HG03558 (cell line): ENCODE measurements around the gene TBC1D2B.
"Not testable (repeated sequence)": the region's sequence is repeated elsewhere in the genome, so short reads cannot be mapped to it uniquely, and the experiment has no call there.

ENCODE experiments used
- ATAC-seq: cut with Tn5 transposase; IDR thresholded peaks from one replicate; pipeline ENCODE4 v1.9.1; 2021; ENCODE audit warnings: moderate number of reproducible peaks; ENCODE audit not compliant: unreplicated experiment; ENCODE audit errors: extremely low read depth

TBC1D2B gene

DNA sequence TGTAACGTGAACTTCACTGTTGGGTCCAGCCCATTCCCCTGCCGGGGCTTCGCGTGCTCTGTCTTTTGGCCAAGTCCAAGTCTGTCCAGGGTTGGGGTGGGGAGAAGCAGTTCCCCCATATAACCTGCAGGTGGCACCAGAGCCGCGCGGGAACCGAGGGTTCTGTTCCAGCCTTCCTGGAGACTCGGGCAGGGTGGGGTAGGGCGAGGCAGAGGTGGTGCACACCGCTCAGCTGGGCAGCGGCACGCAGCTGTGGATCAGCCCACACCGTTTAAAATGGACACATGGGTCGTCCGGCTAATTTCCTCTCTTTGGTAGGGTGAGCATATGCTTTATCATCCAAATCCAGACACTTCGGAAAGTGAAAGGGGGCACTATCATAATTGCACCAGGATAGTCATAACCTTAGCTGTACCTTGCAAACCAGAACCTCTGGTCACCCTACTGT, 118.1 kb downstream of the TBC1D2B start:
- ATAC-seq, result no peak

DNA sequence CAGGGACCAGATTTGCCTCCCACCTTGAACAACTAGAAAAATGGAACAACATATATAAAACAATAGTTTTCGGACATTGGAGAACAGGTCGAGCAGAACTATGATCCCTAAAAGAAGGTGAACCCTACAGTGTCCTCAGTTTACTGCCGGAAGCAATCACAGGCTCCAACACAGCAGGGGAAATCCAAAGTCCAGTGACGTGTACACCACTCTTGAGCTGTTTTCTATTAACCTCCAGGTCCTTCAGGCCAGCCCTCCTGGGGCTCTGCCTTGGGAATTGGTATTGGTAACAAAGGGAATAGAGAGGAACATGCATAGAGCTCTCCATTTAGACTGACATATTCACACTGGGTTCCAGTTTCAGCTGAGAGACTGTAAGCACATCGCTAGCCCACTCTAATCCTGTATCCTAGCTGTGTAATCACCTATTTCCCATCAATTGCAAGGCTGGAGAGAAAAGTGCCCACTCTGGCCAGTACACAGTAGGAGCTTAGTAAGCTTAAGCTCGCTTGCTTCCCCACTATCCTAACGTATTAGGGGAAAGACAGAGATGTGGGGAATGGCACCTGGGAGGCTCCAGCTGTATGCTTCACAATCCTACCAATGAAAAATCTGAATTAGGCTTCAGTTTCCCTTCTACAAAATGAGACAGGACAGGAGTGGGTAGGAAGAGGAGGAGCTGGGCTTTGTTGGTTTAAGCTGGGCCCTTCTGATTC, 118.6 kb downstream of the TBC1D2B start:
- not testable (repeated sequence) for ATAC-seq

DNA sequence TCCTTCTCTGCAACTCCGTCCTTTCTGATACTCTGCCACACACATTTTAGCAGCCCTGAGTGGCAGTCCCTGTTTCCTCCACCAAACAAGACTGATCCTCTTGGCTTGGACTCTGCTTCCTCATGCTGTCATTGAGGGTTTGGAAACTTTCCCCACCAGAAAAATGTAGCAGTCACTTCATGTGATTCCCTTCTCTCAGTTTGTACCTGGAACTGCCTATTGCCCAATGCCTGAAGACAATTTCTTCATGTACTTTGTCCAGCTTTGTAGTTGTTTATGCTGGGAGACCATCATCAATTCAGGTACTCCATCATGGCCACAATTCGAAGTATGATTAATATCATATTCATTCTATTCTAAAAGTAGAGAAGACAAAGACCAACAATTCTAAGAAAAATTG, 119.5 kb downstream of the TBC1D2B start:
- ATAC-seq, result not testable (repeated sequence)

DNA sequence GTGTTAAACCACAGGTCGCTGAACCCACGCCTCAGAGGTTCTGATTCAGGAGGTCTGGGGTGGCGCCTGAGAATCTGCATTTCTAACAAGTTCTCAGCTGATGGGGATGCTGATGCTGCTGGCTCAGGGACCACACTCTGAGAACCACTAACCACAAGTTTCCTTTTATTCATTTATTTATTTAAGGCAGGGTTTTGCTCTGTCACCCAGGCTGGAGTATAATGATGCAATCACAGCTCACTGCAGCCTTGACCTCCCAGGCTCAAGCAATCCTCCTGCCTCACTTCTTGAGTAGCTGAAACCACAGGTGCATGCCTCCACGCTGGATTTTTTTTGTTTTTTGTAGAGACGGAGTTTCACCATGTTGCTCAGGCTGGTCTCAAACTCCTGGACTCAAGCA, 123.6 kb downstream of the TBC1D2B start:
- not testable (repeated sequence) for ATAC-seq

DNA sequence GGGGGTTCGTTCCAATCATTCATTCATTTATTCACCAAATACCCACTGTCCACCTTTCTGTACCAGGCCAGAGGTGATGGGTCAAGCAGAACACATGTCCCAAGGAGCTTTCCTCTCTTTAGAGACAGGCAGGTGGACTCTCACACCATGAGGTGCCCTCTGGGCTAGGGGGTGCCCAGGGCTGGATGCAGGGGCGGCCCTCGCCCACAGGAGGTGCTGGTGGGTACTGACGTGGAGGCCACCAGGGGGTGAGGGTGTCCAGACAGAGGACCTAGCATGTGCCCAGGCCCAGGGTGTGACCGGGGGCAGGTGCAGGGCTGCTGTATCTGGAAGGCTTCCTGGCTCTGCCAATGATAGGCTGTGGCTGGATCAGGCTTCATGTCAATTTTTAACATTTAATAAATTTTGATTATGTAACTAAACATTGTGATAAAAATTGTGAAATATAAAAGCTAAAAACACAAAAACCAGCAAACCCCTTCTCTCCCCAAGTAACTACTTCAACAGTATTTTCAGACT, 124.5 kb downstream of the TBC1D2B start:
- ATAC-seq, result not testable (repeated sequence)

DNA sequence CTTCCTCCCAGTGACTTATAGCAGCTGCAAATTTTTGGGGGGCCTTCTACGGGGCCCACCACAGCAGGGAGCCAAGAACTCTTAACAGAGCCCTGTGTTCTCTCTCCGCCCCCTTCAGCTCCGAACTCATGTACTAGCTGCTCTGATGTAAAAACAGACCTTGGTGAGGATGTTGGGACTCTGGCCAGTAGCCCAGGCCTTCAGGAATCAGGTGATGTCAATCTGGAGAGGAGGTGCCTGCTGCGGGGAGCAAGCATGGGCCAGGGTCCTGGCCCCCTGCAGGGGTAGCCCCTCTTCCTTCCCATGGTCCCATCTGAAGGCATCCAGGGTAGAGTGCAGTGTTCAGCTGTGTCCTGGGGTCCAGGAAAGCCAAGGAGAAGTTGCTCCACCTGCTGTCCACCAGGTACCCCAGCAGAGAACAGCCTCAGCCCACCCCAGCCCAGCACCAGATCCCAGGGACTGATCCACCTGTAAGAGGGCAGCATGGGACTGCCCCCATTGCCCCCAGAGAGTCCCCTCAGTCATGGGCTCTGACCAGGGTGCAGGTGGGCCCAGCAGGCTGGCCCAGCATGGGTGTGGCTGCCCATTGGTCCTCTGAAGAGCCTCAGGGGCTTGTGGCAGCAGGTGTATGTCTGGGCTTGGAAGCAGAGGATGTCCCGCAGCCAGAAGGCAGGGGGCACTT, 126.3 kb downstream of the TBC1D2B start:
- not testable (repeated sequence) for ATAC-seq

DNA sequence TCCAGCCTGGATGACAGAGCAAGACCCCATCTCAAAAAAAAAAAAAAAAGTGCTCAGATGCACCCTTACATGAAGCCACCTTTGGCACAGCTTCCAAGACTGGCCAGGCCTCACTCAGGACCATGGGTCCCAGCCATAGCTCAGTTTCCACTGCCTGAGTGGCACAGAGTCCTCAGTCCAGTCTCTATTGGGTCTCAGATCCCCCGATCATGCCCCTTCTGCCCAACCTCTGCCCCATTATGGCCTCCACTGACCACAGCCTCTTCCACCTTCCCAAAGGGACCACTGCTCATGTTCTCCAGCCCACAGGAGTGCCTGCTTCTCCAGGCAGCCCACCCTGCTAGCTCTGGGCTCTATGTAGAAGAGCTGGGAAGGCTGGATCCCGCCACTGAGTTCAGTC, 127.0 kb downstream of the TBC1D2B start:
- ATAC-seq, result not testable (repeated sequence)

DNA sequence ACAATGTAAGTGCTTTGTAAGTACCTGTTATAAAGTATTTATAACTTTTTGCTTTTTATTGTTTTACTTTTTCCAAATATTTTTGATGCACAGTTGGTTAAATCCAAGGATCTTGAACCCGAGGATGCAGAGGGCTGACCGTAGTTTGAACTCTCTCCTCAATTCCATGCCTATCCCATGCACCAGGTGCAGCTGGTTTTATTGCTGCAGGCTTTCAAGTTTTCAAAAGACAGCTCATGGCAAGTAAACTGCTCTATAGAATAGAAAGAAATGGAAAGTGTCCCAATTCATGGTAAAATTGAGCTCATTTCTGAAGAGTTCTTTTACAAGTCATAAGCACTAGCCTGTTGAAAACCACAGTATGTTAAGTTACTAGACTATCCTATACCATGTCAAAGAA, 131.9 kb downstream of the TBC1D2B start:
- no peak for ATAC-seq
